Measurements from ENCODE around the gene DPH1.

DNA sequence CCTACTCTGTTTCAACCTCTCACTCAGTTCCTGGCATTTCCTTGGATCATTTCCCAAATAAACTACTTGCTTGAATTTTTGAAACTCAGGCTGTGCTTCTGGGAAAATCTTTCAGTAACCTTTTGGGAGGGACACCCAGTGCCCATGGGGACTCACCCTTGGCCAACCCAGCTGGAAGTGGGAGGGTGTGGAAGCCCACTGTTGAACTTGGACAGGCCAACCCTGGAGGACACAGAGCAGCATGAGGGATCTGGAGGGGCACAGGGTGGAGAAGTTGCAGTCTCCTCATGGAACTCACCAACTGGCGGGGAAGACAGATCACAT, 16.0 kb upstream of the DPH1 start:
- TF ChIP-seq, protein P1, sequence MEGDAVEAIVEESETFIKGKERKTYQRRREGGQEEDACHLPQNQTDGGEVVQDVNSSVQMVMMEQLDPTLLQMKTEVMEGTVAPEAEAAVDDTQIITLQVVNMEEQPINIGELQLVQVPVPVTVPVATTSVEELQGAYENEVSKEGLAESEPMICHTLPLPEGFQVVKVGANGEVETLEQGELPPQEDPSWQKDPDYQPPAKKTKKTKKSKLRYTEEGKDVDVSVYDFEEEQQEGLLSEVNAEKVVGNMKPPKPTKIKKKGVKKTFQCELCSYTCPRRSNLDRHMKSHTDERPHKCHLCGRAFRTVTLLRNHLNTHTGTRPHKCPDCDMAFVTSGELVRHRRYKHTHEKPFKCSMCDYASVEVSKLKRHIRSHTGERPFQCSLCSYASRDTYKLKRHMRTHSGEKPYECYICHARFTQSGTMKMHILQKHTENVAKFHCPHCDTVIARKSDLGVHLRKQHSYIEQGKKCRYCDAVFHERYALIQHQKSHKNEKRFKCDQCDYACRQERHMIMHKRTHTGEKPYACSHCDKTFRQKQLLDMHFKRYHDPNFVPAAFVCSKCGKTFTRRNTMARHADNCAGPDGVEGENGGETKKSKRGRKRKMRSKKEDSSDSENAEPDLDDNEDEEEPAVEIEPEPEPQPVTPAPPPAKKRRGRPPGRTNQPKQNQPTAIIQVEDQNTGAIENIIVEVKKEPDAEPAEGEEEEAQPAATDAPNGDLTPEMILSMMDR (conservative IDR thresholded peaks at IDR 0.05; ENCODE audit: low read length) = no peak
- no peak for TF ChIP-seq EZH2phosphoT487 (IDR thresholded peaks at IDR 0.05; ENCODE audit: borderline replicate concordance)
